Thyroid gland (tissue), 4 donors: ENCODE data around the gene TK1. TPM values are rescaled to one million over a fixed set of nuclear protein-coding genes. Genes with fewer than 3 reads are reported as not detected.

ENCODE experiments used
- DNase-seq, 2 donors: peaks; one replicate each; pipeline ENCODE4 v3.0.0-alpha.2; 2019
- H3K27ac ChIP-seq, 3 donors: fragments of 200-600 bp; sonication (generic); 1 replicate in 2 of 3; 2 replicates in 1 of 3; pipeline ENCODE4 v1.5.1; 2016 to 2019; ENCODE audit warnings: mild to moderate bottlenecking in 1 of 3, moderate library complexity in 1 of 3
- H3K27me3 ChIP-seq: fragments of 200-600 bp; sonication (generic); one replicate; pipeline ENCODE4 v1.5.1; 2019
- H3K36me3 ChIP-seq, 2 donors: fragments of 200-600 bp; sonication (generic); one replicate each; pipeline ENCODE4 v1.5.1; 2016 to 2019
- H3K4me1 ChIP-seq, 2 donors: fragments of 200-600 bp; sonication (generic); one replicate each; pipeline ENCODE4 v1.5.1; 2017 to 2019
- H3K4me3 ChIP-seq, 3 donors: fragments of 200-600 bp; sonication (generic); replicated peaks in 1 of 3; 1 replicate in 2 of 3; 2 replicates in 1 of 3; pipeline ENCODE4 v1.5.1; 2016; ENCODE audit warnings: mild to moderate bottlenecking in 1 of 3
- H3K9me3 ChIP-seq: fragments of 200-600 bp; sonication (generic); one replicate; pipeline ENCODE4 v1.5.1; 2017
- POLR2A ChIP-seq, 2 donors: fragments of 450-650 bp; IDR thresholded peaks; one replicate each; pipeline ENCODE4 v1.6.1; 2017; ENCODE audit warnings: antibody characterized with exemption in 2 of 2, mild to moderate bottlenecking in 2 of 2, moderate library complexity in 1 of 2
- WGBS, 2 donors: methylation state at CpG; one replicate each; pipeline ENCODE4 v1.1.5; 2017; 5-methylcytosine and 5-hydroxymethylcytosine counted together
- intact Hi-C: fragments of 100-400 bp; cut with DNase I; formaldehyde crosslinking; loops from one replicate; pipeline ENCODE4 v1.15.1; 2023
- total RNA-seq, 4 donors: library from RNA; depleted of rRNA; stranded (reverse); fragments of >200 nt; gene quantifications; one replicate each; pipeline ENCODE4 v1.2.3, GENCODE V29; 2016
- TF ChIP-seq, protein P1 (sequence below), 6 experiments: fragments of 200-600 bp in 3 of 6; fragments of 450-650 bp in 3 of 6; sonication (generic) in 3 of 6; IDR thresholded peaks; one replicate each; pipeline ENCODE4 v1.5.1; 2016 to 2019; ENCODE audit warnings: antibody characterized with exemption in 6 of 6, mild to moderate bottlenecking in 2 of 6, inconsistent platforms in 1 of 6, moderate library complexity in 1 of 6

Gene TK1
- total RNA-seq, 4 donors from 2014 or later, result 1.1 to 2.7 (median 1.9) TPM

- Histone ChIP-seq H3K27ac (no peak overlapping the region), H3K36me3 (no peaks in the 10 kb centered on the region), H3K9me3 (no peaks in the 10 kb centered on the region), H3K27me3 (no peaks in the 10 kb centered on the region), H3K4me3 (no peak overlapping the region), H3K4me1 (peaks cover 5% of the 10 kb centered on the region in 2 donors)
- no peak for TF ChIP-seq POLR2A (IDR thresholded peaks at IDR 0.05)
- TF ChIP-seq, protein P1, sequence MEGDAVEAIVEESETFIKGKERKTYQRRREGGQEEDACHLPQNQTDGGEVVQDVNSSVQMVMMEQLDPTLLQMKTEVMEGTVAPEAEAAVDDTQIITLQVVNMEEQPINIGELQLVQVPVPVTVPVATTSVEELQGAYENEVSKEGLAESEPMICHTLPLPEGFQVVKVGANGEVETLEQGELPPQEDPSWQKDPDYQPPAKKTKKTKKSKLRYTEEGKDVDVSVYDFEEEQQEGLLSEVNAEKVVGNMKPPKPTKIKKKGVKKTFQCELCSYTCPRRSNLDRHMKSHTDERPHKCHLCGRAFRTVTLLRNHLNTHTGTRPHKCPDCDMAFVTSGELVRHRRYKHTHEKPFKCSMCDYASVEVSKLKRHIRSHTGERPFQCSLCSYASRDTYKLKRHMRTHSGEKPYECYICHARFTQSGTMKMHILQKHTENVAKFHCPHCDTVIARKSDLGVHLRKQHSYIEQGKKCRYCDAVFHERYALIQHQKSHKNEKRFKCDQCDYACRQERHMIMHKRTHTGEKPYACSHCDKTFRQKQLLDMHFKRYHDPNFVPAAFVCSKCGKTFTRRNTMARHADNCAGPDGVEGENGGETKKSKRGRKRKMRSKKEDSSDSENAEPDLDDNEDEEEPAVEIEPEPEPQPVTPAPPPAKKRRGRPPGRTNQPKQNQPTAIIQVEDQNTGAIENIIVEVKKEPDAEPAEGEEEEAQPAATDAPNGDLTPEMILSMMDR (IDR thresholded peaks at IDR 0.05), result no peak
- DNase-seq, result no peak
- intact Hi-C loops, result no loop called here
- WGBS, 2 donors, result 78 to 83% methylated on average over 10 of the region's 10 CpGs
Measured at GRCh38 chr17:78210111-78210510, 23.3 kb upstream of the TK1 start.

DNA sequence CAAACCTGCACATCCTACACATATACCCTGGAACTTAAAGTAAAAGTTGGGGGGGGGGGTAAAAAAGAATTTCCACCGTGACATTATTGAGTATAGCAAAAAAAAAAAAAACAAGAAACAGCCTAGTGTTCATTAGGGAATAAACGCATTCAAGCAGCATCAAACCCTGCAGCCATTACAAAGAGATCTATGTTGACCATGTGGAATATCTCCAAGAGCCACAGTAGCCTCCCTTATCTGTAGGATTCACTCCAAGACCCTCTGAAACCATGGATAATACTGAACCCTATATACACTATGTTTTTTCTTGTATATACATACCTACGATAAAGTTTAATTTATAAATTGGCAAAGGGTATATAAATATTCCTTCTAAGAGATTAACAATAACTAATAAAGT is 21.6 kb upstream of the TK1 start:
- intact Hi-C loops, result no loop called here
- no peak for DNase-seq
- WGBS, 2 donors, result 82 to 85% methylated on average over 3 of the region's 3 CpGs

GRCh38 chr17:78206298-78206697 is 19.4 kb upstream of the TK1 start:
- 75 to 76% methylated on average over 7 of the region's 7 CpGs for WGBS, 2 donors
- no peaks in the 10 kb centered on the region for H3K36me3 ChIP-seq
- no peak overlapping the region for H3K27ac ChIP-seq
- intact Hi-C loops, result no loop called here
- no peaks in the 10 kb centered on the region for H3K27me3 ChIP-seq
- DNase-seq, result no peak
- H3K9me3 ChIP-seq, result no peaks in the 10 kb centered on the region
- no peak overlapping the region for H3K4me3 ChIP-seq
- H3K4me1 ChIP-seq, result no peaks in the 10 kb centered on the region
- TF ChIP-seq, protein P1 (IDR thresholded peaks at IDR 0.05), result no peak
- no peak for TF ChIP-seq POLR2A (IDR thresholded peaks at IDR 0.05)

More for the DNA sequence above, 21.6 kb upstream of the TK1 start:
- Histone ChIP-seq H3K27ac (no peak overlapping the region), H3K27me3 (no peaks in the 10 kb centered on the region), H3K9me3 (no peaks in the 10 kb centered on the region), H3K4me3 (no peak overlapping the region), H3K36me3 (no peaks in the 10 kb centered on the region), H3K4me1 (no peaks in the 10 kb centered on the region)
- no peak for TF ChIP-seq POLR2A (IDR thresholded peaks at IDR 0.05)
- TF ChIP-seq, protein P1 (IDR thresholded peaks at IDR 0.05), result no peak

DNA sequence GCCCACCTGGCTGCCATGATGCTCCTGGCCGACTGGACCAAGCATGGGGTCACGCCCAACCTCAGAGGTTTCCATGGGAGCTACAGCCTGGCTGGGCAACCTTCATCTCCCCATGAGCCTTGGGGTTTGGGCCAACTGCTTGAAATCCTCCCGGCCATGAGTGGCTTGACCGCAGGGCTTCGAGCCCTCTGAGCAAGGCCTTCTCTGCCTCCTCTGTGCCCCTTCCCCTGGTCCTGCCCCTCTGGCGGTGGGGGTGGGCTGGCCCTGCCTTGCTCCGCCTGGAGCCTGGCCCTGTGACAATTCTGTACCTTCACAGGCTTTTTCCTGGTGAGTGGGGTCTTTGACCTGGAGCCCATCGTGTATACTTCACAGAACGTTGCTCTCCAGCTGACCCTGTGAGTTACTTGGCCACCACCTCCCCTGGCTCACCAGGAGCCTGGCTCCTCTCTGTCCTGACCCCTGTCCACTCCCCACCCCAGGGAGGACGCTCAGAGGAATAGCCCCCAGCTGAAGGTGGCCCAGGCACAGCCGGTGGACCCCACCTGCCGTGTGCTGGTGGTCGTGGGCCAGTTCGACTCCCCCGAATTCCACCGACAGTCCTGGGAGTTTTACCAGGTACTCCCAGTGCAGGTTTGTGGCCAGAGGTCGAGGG is 18.4 kb upstream of the TK1 start:
- 90 to 96% methylated on average over 8 to 10 of the region's 17 CpGs for WGBS, 2 donors
- no peak for TF ChIP-seq POLR2A (IDR thresholded peaks at IDR 0.05)
- TF ChIP-seq, protein P1 (IDR thresholded peaks at IDR 0.05), result no peak
- Histone ChIP-seq H3K4me3 (no peak overlapping the region), H3K4me1 (no peaks in the 10 kb centered on the region), H3K36me3 (no peaks in the 10 kb centered on the region), H3K27ac (no peak overlapping the region), H3K27me3 (no peaks in the 10 kb centered on the region), H3K9me3 (no peaks in the 10 kb centered on the region)
- intact Hi-C loops, result no loop called here
- DNase-seq, result no peak

DNA sequence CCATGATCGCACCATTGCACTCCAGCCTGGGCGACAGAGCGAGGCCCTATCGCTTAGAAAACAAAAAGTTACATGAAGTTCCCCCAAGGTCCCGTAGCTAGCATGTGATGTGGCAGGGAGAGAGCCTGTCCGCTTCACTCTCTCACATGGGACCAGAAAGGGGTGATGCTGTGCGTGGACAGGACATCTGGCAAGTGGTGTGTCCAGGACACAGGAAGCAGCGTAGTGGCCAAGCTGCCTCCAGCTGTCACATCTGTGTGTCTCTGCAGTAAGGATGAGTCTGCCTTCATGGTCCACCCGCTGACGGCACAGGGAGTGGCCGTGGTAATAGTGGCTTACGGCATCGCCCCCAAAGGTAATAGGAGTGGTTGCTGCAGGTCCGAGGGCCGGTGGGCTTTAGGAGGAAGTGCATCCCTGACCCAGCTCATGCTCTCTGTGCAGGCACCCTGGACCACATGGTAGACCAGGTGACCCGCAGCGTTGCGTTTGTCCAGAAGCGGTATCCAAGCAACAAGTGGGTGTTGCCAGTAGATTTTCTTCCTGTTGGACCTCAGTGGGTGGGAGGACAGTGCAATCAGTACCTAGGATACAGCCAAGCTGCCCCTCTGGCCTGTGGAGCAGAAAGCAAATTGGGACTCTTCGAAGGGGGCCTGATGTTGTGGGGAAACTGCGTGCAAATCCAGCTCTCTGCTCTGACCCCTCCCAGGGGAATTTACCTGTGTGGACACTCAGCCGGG is 17.7 kb upstream of the TK1 start:
- intact Hi-C loops, result no loop called here
- Histone ChIP-seq H3K27me3 (no peaks in the 10 kb centered on the region), H3K4me1 (peaks cover 2 to 3% of the 10 kb centered on the region in 2 donors), H3K36me3 (no peaks in the 10 kb centered on the region), H3K27ac (no peak overlapping the region), H3K4me3 (no peak overlapping the region), H3K9me3 (no peaks in the 10 kb centered on the region)
- WGBS, 2 donors, result 92 to 98% methylated on average over 10 to 18 of the region's 22 CpGs
- DNase-seq, result no peak
- TF ChIP-seq POLR2A (IDR thresholded peaks at IDR 0.05), result no peak
